HG03457 (cell line): ENCODE data around the gene PPP2R5E.

Experiments used
- ATAC-seq: cut with Tn5 transposase; IDR thresholded peaks from one replicate; pipeline ENCODE4 v1.9.1; 2021; ENCODE audit warnings: moderate number of reproducible peaks; ENCODE audit not compliant: unreplicated experiment

Gene PPP2R5E

GRCh38 chr14:63474111-63474510, 69.1 kb downstream of the PPP2R5E start:
- no peak for ATAC-seq

GRCh38 chr14:63472986-63473788, 70.0 kb downstream of the PPP2R5E start:
- ATAC-seq, result no peak

- peak; percentile 73 for ATAC-seq
These were observed 72.0 kb downstream of the PPP2R5E start for GRCh38 chr14:63470962-63471793.

GRCh38 chr14:63468294-63468693, 74.9 kb downstream of the PPP2R5E start:
- peak; percentile 34 for ATAC-seq

GRCh38 chr14:63467440-63468072, 75.6 kb downstream of the PPP2R5E start:
- no peak for ATAC-seq

- ATAC-seq, result no peak
These were observed 77.8 kb downstream of the PPP2R5E start for GRCh38 chr14:63465347-63465746.

GRCh38 chr14:63460680-63461369, 82.4 kb downstream of the PPP2R5E start:
- no peak for ATAC-seq

GRCh38 chr14:63459738-63460137, 83.4 kb downstream of the PPP2R5E start:
- no peak for ATAC-seq

GRCh38 chr14:63457498-63457897, 85.7 kb downstream of the PPP2R5E start:
- no peak for ATAC-seq

GRCh38 chr14:63454863-63455622, 88.1 kb downstream of the PPP2R5E start:
- no peak for ATAC-seq

GRCh38 chr14:63454436-63454835, 88.7 kb downstream of the PPP2R5E start:
- ATAC-seq, result no peak

- no peak for ATAC-seq
These were observed 89.7 kb downstream of the PPP2R5E start for GRCh38 chr14:63453443-63453936.

GRCh38 chr14:63452796-63453195, 90.4 kb downstream of the PPP2R5E start:
- no peak for ATAC-seq

GRCh38 chr14:63448841-63449240, 94.3 kb downstream of the PPP2R5E start:
- no peak for ATAC-seq

GRCh38 chr14:63444588-63444987, 98.6 kb downstream of the PPP2R5E start:
- ATAC-seq, result no peak

- ATAC-seq, result no peak
These were observed 99.2 kb downstream of the PPP2R5E start for GRCh38 chr14:63443988-63444387.

GRCh38 chr14:63443361-63443760, 99.8 kb downstream of the PPP2R5E start:
- no peak for ATAC-seq

- no peak for ATAC-seq
These were observed 105.0 kb downstream of the PPP2R5E start for GRCh38 chr14:63438065-63438757.

- ATAC-seq, result no peak
These were observed 106.7 kb downstream of the PPP2R5E start for GRCh38 chr14:63436286-63437098.
